Measurements from ENCODE around the gene RELB.

RELB gene

GRCh38 chr19:45030825-45031224, 29.6 kb downstream of the RELB start:
- TF ChIP-seq POLR2AphosphoS5 (IDR thresholded peaks at IDR 0.05; ENCODE audit: low read depth, low read length) (no peak), TAF1 (IDR thresholded peaks at IDR 0.05; ENCODE audit: borderline replicate concordance, insufficient read depth, low read length) (no peak), FOXP2 (optimal IDR thresholded peaks at IDR 0.05; ENCODE audit: borderline replicate concordance, extremely low read depth, extremely low read length, insufficient read depth) (no peak), SIN3A (IDR thresholded peaks at IDR 0.05; ENCODE audit: borderline replicate concordance, insufficient read depth, low read length) (no peak), REST (IDR thresholded peaks at IDR 0.05; ENCODE audit: insufficient read depth in 1 of 2, low read depth in 2 of 2, low read length in 2 of 2) (no peak)

- TF ChIP-seq TAF1 (IDR thresholded peaks at IDR 0.05; ENCODE audit: borderline replicate concordance, insufficient read depth, low read length): no peak
- TF ChIP-seq SIN3A (IDR thresholded peaks at IDR 0.05; ENCODE audit: borderline replicate concordance, insufficient read depth, low read length): no peak
- TF ChIP-seq REST (IDR thresholded peaks at IDR 0.05; ENCODE audit: insufficient read depth in 1 of 2, low read depth in 2 of 2, low read length in 2 of 2): no peak
- TF ChIP-seq FOXP2 (optimal IDR thresholded peaks at IDR 0.05; ENCODE audit: borderline replicate concordance, extremely low read depth, extremely low read length, insufficient read depth): no peak
- no peak for TF ChIP-seq POLR2AphosphoS5 (IDR thresholded peaks at IDR 0.05; ENCODE audit: low read depth, low read length)
These were observed 31.2 kb downstream of the RELB start for GRCh38 chr19:45032421-45032820.

- TF ChIP-seq TAF1 (IDR thresholded peaks at IDR 0.05; ENCODE audit: borderline replicate concordance, insufficient read depth, low read length): no peak
- no peak for TF ChIP-seq REST (IDR thresholded peaks at IDR 0.05; ENCODE audit: insufficient read depth in 1 of 2, low read depth in 2 of 2, low read length in 2 of 2)
- no peak for TF ChIP-seq FOXP2 (optimal IDR thresholded peaks at IDR 0.05; ENCODE audit: borderline replicate concordance, extremely low read depth, extremely low read length, insufficient read depth)
- TF ChIP-seq SIN3A (IDR thresholded peaks at IDR 0.05; ENCODE audit: borderline replicate concordance, insufficient read depth, low read length): no peak
- no peak for TF ChIP-seq POLR2AphosphoS5 (IDR thresholded peaks at IDR 0.05; ENCODE audit: low read depth, low read length)
These were observed 34.5 kb downstream of the RELB start for GRCh38 chr19:45035755-45036154.

- no peak for TF ChIP-seq TAF1 (IDR thresholded peaks at IDR 0.05; ENCODE audit: borderline replicate concordance, insufficient read depth, low read length)
- TF ChIP-seq FOXP2 (optimal IDR thresholded peaks at IDR 0.05; ENCODE audit: borderline replicate concordance, extremely low read depth, extremely low read length, insufficient read depth): no peak
- no peak for TF ChIP-seq SIN3A (IDR thresholded peaks at IDR 0.05; ENCODE audit: borderline replicate concordance, insufficient read depth, low read length)
- no peak for TF ChIP-seq POLR2AphosphoS5 (IDR thresholded peaks at IDR 0.05; ENCODE audit: low read depth, low read length)
- TF ChIP-seq REST (IDR thresholded peaks at IDR 0.05; ENCODE audit: insufficient read depth in 1 of 2, low read depth in 2 of 2, low read length in 2 of 2): no peak
These were observed 36.3 kb downstream of the RELB start for GRCh38 chr19:45037393-45038169.

Measured in PFSK-1 (cell line).